Activated CD8-positive, alpha-beta memory T cell treated with anti-CD3 and anti-CD28 coated beads, Interleukin-2, amount 10 ng/mL, durations not matched to agents 7 days and 5 days (primary cell): ENCODE results near the gene B4GALT7. TPM values are rescaled to one million over a fixed set of nuclear protein-coding genes. Genes with fewer than 3 reads are reported as not detected.

Experiments used
- ATAC-seq: fragments of 150-1000 bp; cut with Tn5 transposase; one replicate; pipeline ENCODE4 v1.10.0; 2021; ENCODE audit warnings: moderate library complexity
- CTCF ChIA-PET: fragments of 350-600 bp; sonication (Branson Sonifier 250); formaldehyde crosslinking; loops from one replicate; lab custom pipeline; 2021; ENCODE audit warnings: antibody characterized with exemption; lab: Charles Lee
- DNase-seq: peaks from one replicate; pipeline ENCODE4 v3.0.0-alpha.2; 2020
- H3K27ac Mint-ChIP-seq: one replicate; pipeline ENCODE4 v1.8.0; 2021; ENCODE audit warnings: mild to moderate bottlenecking, mixed read lengths
- H3K27me3 Mint-ChIP-seq: one replicate; pipeline ENCODE4 v1.8.0; 2021; ENCODE audit warnings: mixed read lengths
- H3K36me3 Mint-ChIP-seq: one replicate; pipeline ENCODE4 v1.8.0; 2021; ENCODE audit warnings: mild to moderate bottlenecking, mixed read lengths
- H3K4me1 Mint-ChIP-seq: one replicate; pipeline ENCODE4 v1.8.0; 2021; ENCODE audit warnings: mixed read lengths
- H3K4me3 Mint-ChIP-seq: one replicate; pipeline ENCODE4 v1.8.0; 2021; ENCODE audit warnings: mild to moderate bottlenecking, moderate library complexity, mixed read lengths
- H3K9me3 Mint-ChIP-seq: one replicate; pipeline ENCODE4 v1.8.0; 2022; ENCODE audit warnings: low read depth, mixed read lengths
- total RNA-seq, 2 experiments: library from RNA; stranded (reverse); gene quantifications; one replicate each; pipeline ENCODE4 v1.2.3, GENCODE V29; 2021

Gene B4GALT7
- total RNA-seq, 2 experiments from 2014 or later: 16.8 to 17.2 TPM

GRCh38 chr5:177598477-177598876, 1.5 kb upstream of the B4GALT7 start:
- no peaks in the 10 kb centered on the region for H3K27me3 Mint-ChIP-seq
- H3K9me3 Mint-ChIP-seq: no peaks in the 10 kb centered on the region
- CTCF ChIA-PET: interaction anchor here (1.0 to 2.9 kb wide), 3 partner anchors 8 to 477 kb away, joined by 3 to 11 read pairs (median 3); no protein-coding TSS in a partner anchor
- H3K27ac Mint-ChIP-seq: peak overlapping the region; percentile 59
- DNase-seq (peak; percentile 36), ATAC-seq (no peak)
- peak overlapping the region; percentile 88 for H3K4me3 Mint-ChIP-seq
- peaks cover 43% of the 10 kb centered on the region for H3K4me1 Mint-ChIP-seq
- peaks cover 32% of the 10 kb centered on the region for H3K36me3 Mint-ChIP-seq

GRCh38 chr5:177600508-177601018, 631 bp downstream of the B4GALT7 start:
- H3K36me3 Mint-ChIP-seq: peaks cover 16% of the 10 kb centered on the region
- H3K27me3 Mint-ChIP-seq: no peaks in the 10 kb centered on the region
- peak overlapping the region; percentile 83 for H3K27ac Mint-ChIP-seq
- H3K4me1 Mint-ChIP-seq: peaks cover 33% of the 10 kb centered on the region
- no peaks in the 10 kb centered on the region for H3K9me3 Mint-ChIP-seq
- peak; percentile 43 for DNase-seq
- CTCF ChIA-PET: interaction anchor here (0.9 kb wide), 1 partner anchor 9 kb away, joined by 4 read pairs; the partner anchor contains the start of gene TMED9
- H3K4me3 Mint-ChIP-seq: peak overlapping the region; percentile 88
- ATAC-seq: no peak

- peak overlapping the region; percentile 88 for H3K4me3 Mint-ChIP-seq
- DNase-seq: peak; percentile 38
- no peak for ATAC-seq
- CTCF ChIA-PET: interaction anchor here (0.9 kb wide), 1 partner anchor 9 kb away, joined by 4 read pairs; the partner anchor contains the start of gene TMED9
- no peaks in the 10 kb centered on the region for H3K27me3 Mint-ChIP-seq
- peaks cover 10% of the 10 kb centered on the region for H3K36me3 Mint-ChIP-seq
- H3K4me1 Mint-ChIP-seq: peaks cover 29% of the 10 kb centered on the region
- H3K27ac Mint-ChIP-seq: no peak overlapping the region
- H3K9me3 Mint-ChIP-seq: no peaks in the 10 kb centered on the region
Measured at GRCh38 chr5:177601126-177601525, 1.2 kb downstream of the B4GALT7 start.

GRCh38 chr5:177601577-177602457, 1.9 kb downstream of the B4GALT7 start:
- CTCF ChIA-PET: no interaction called here
- Mint-ChIP-seq H3K27ac (no peak overlapping the region), H3K4me1 (peaks cover 24% of the 10 kb centered on the region), H3K27me3 (no peaks in the 10 kb centered on the region), H3K4me3 (peak overlapping the region; percentile 88), H3K9me3 (no peaks in the 10 kb centered on the region), H3K36me3 (peaks cover 4% of the 10 kb centered on the region)
- DNase-seq: peak; percentile 40
- ATAC-seq: no peak

- peaks cover 3% of the 10 kb centered on the region for H3K36me3 Mint-ChIP-seq
- DNase-seq (no peak), ATAC-seq (no peak)
- no peaks in the 10 kb centered on the region for H3K9me3 Mint-ChIP-seq
- H3K27ac Mint-ChIP-seq: no peak overlapping the region
- no peak overlapping the region for H3K4me3 Mint-ChIP-seq
- CTCF ChIA-PET: no interaction called here
- H3K27me3 Mint-ChIP-seq: no peaks in the 10 kb centered on the region
- H3K4me1 Mint-ChIP-seq: peaks cover 24% of the 10 kb centered on the region
Measured at GRCh38 chr5:177602458-177602830, 2.5 kb downstream of the B4GALT7 start.

GRCh38 chr5:177603631-177604030, 3.7 kb downstream of the B4GALT7 start:
- ATAC-seq (no peak), DNase-seq (peak; percentile 23)
- Mint-ChIP-seq H3K9me3 (no peaks in the 10 kb centered on the region), H3K36me3 (no peaks in the 10 kb centered on the region), H3K4me3 (no peak overlapping the region), H3K27me3 (no peaks in the 10 kb centered on the region), H3K27ac (no peak overlapping the region), H3K4me1 (peaks cover 17% of the 10 kb centered on the region)
- CTCF ChIA-PET: no interaction called here

- Mint-ChIP-seq H3K27me3 (no peaks in the 10 kb centered on the region), H3K4me1 (peaks cover 12% of the 10 kb centered on the region), H3K4me3 (no peak overlapping the region), H3K9me3 (no peaks in the 10 kb centered on the region), H3K27ac (no peak overlapping the region), H3K36me3 (no peaks in the 10 kb centered on the region)
- ATAC-seq (no peak), DNase-seq (no peak)
- CTCF ChIA-PET: no interaction called here
Measured at GRCh38 chr5:177604116-177604521, 4.2 kb downstream of the B4GALT7 start.

GRCh38 chr5:177604656-177605055, 4.7 kb downstream of the B4GALT7 start:
- H3K4me3 Mint-ChIP-seq: no peak overlapping the region
- CTCF ChIA-PET: no interaction called here
- H3K27me3 Mint-ChIP-seq: no peaks in the 10 kb centered on the region
- H3K4me1 Mint-ChIP-seq: peaks cover 11% of the 10 kb centered on the region
- no peak for ATAC-seq
- H3K9me3 Mint-ChIP-seq: no peaks in the 10 kb centered on the region
- H3K36me3 Mint-ChIP-seq: no peaks in the 10 kb centered on the region
- H3K27ac Mint-ChIP-seq: no peak overlapping the region
- DNase-seq: no peak

GRCh38 chr5:177605078-177605477, 5.1 kb downstream of the B4GALT7 start:
- DNase-seq (no peak), ATAC-seq (no peak)
- Mint-ChIP-seq H3K4me3 (no peak overlapping the region), H3K36me3 (no peaks in the 10 kb centered on the region), H3K9me3 (no peaks in the 10 kb centered on the region), H3K27ac (no peak overlapping the region), H3K27me3 (no peaks in the 10 kb centered on the region), H3K4me1 (peaks cover 11% of the 10 kb centered on the region)
- CTCF ChIA-PET: no interaction called here

GRCh38 chr5:177605667-177606066, 5.7 kb downstream of the B4GALT7 start:
- DNase-seq (no peak), ATAC-seq (no peak)
- CTCF ChIA-PET: interaction anchor here (2.1 kb wide), 1 partner anchor 8 kb away, joined by 11 read pairs; no protein-coding TSS in a partner anchor
- H3K4me1 Mint-ChIP-seq: peaks cover 8% of the 10 kb centered on the region
- H3K36me3 Mint-ChIP-seq: no peaks in the 10 kb centered on the region
- H3K9me3 Mint-ChIP-seq: no peaks in the 10 kb centered on the region
- no peaks in the 10 kb centered on the region for H3K27me3 Mint-ChIP-seq
- no peak overlapping the region for H3K27ac Mint-ChIP-seq
- no peak overlapping the region for H3K4me3 Mint-ChIP-seq

GRCh38 chr5:177606071-177607051, 6.4 kb downstream of the B4GALT7 start:
- Mint-ChIP-seq H3K36me3 (no peaks in the 10 kb centered on the region), H3K27ac (no peak overlapping the region), H3K4me1 (peaks cover under 1% of the 10 kb centered on the region), H3K9me3 (no peaks in the 10 kb centered on the region), H3K27me3 (no peaks in the 10 kb centered on the region), H3K4me3 (no peak overlapping the region)
- DNase-seq (no peak), ATAC-seq (no peak)
- CTCF ChIA-PET: interaction anchor here (1.3 to 2.1 kb wide), 2 partner anchors 9 to 14 kb away, joined by 3 to 11 read pairs; partner anchors contain the start of gene TMED9

- no peak for ATAC-seq
- Mint-ChIP-seq H3K27me3 (no peaks in the 10 kb centered on the region), H3K27ac (no peak overlapping the region), H3K36me3 (no peaks in the 10 kb centered on the region), H3K4me1 (no peaks in the 10 kb centered on the region), H3K9me3 (no peaks in the 10 kb centered on the region), H3K4me3 (no peak overlapping the region)
- CTCF ChIA-PET: interaction anchor here (0.8 to 2.1 kb wide), 5 partner anchors 10 to 203 kb away, joined by 3 to 11 read pairs (median 3); partner anchors contain the start of gene TMED9
- no peak for DNase-seq
Measured at GRCh38 chr5:177607115-177607451, 7.2 kb downstream of the B4GALT7 start.
